Ecto neural progenitor cell (in vitro differentiated cells): ENCODE results near the gene CRLF3.
"Not testable (repeated sequence)": the region's sequence is repeated elsewhere in the genome, so short reads cannot be mapped to it uniquely, and the experiment has no call there.

ENCODE experiments used
- DNase-seq: peaks from one replicate; pipeline ENCODE4 v3.0.0-alpha.2; 2018; ENCODE audit warnings: low spot score

CRLF3 gene

DNA sequence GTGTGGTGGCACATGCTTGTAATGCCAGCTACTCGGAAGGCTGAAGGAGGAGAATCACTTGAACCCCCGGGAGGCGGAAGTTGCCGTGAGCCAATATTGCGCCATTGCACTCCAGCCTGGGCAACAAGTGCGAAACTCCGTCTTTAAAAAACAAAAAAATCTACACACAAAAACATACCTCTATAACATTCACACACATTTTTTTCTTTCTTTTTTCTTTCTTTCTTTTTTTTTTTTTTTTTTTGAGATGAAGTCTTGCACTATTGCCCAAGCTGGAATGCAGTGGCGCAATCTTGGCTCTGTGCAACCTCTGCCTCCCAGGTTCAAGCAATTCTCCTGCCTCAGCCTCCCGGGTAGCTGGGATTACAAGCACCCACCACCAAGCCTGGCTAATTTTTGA, 9.6 kb downstream of the CRLF3 start:
- DNase-seq: not testable (repeated sequence)

DNA sequence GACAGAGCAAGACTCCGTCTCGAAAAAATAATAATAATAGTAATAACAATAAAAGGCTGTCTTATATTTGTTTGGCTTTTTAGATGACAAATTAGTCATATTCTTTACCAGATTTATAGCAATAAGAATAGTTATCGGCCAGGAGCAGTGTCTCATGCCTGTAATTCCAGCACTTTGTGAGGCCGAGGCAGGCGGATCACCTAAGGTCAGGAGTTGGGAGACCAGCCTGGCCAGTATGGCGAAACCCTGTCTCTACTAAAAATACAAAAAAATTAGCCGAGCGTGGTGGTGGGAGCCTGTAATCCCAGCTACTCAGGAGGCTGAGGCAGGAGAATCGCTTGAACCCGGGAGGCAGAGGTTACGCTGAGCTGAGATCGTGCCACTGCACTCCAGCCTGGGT, 10.3 kb downstream of the CRLF3 start:
- DNase-seq: not testable (repeated sequence)

DNA sequence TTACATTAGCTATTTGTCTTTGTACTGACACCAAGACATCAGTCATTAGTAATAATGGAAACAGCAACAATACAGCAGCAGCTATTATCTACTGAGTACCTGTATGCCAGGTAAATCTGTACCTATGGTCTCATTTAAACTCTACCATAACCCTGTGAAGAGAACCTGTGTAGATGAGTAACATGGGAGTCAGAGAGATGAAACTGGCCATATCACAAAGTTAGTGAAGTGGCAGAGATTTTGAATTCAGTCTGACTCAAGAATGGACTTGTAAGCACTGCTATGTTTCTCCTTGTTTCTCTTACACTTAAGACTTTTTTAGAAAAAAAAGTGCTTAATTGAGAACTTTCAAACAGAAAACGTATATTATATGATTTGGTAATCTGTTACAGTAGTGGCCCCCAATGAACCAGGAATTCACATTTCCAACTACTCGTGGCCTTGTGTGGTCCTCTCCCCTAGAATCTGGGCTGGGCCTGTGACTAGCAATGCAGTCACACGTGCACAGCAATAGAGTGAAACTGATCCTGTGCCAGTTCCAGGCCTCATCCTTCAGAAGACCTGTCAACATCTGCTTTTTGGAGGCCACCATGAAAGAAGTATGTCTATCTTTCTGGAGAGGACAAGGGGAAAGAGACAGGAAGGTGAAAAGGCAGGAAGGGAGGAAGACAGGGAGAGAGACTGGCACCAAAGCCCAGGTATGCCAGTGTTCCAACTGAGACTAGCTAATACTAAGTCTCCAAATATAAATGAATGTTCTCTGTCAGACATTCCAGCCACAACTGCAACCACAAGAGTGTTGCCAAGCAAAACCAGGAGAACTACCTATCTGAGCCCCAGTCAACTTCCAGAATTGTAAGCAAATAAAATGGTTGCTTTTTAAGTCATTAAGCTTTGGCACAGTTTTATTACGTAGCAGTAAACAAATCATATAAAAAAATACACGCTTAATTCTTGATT, 12.0 kb downstream of the CRLF3 start:
- DNase-seq: no peak

DNA sequence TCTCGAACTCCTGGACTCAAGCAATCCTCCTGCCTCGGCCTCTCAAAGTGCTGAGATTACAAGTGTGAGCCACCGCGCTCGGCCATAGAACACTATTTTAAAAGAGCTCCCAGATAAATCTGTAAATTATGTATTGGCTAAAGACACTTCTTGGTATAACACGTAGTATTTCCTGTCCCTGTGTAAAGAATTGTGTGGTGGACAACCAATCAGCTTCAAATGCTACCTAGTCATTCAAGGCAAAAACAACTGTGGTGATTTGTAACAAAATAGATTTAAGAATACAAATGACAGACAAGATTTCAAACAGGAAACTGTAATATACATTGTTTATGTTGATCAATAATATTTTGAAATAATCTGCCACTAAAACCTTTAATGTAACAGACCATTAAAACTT, 14.6 kb downstream of the CRLF3 start:
- no peak for DNase-seq

DNA sequence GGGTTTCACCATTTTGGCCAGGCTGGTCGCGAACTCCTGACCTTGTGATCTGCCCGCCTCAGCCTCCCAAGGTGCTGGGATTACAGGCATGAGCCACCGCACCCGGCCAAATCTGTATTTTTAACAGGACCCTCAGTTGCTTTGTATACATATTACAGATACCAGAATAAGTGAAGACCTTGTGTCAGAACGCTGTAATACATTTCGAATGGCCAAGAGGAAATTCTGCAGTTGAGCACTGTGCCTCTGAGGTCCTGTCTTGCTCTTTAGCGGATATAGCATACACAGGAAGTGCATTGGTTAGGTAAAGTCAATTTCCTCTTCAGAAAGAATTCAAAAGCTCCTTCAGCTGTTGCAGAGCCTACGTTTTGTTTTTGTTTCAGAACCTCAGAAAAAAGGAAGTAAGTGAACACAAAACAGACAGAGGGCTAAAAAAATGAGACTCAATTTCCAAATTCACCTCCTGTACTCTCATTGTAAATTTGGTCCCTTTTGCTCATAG, 15.7 kb downstream of the CRLF3 start:
- DNase-seq: no peak

DNA sequence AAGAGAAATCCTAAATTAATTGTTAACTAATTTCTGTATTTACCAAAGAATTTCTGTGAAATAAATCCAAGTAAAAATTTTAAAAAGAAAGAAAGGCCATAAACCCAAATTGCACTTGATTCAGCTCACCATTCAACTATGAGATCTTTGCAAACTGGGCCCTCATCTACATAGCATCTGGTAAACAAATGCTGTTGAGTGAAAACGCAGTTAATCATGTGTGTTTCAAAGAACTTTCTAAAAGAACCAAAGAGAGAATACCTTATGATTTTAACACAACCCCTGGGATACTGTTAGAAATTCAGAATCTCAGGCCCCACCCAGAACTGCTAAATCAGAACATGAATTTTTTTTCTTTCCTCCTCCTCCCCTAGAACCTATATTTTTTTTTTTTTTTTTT, 16.6 kb downstream of the CRLF3 start:
- no peak for DNase-seq

DNA sequence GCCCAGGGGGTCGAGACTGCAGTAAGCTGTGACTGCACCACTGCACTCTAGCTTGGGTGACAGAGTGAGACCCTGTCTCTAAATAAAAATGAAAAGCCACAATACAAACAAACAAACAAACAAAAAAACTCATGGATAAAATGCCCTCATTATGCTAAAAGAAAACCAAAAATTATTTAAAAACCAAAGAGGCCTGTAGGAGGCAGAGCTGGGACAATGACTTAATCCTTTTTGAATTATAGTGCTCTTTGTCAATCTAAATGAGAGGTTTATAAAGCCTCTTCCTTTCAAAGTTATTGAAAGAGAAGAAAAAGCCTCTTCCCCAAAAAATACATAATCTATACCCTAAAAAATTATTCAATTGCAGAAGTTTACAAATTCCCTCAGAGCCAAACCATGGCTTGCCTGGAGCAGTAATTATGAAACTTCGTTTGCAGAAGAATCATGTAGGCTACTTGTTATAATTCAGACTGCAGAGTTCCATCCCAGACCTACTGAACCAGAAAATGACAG, 18.5 kb downstream of the CRLF3 start:
- no peak for DNase-seq

DNA sequence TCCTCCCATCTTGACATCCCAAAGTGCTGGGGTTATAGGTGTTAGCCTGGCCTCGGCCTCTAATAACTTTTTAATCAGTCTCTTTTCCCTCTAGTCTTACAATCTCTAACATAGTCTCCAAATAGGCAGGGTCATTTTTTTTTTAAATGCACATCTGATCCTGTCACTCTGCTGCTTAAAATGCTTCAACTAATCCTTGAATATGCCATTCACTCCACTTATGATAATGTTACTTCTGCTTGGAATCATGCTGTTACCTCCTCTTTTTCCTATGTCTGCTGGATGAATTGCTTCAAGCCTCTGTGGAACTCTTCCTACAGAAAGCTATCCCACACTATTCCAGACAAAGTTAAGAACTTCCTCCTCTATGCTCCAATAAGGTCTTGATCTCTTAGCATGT, 22.8 kb downstream of the CRLF3 start:
- DNase-seq: no peak

DNA sequence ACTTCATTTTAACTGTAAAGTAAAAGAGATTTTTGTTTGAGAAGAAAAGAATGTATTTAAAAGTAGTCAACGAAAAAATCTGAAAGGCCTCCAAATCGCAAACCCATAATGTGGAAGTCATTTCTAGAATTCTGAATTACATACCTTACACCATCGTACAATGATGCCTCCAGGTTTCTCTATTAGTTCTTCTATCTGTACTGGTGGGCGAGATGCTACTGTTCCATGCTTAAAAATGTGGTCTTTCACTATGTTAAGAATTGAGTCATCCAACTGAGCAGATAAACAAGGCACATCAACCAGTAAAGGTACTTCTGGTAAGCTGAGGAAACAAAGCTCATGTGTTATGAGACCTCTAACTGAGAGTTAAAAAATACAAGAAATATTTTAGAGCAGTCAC, 28.5 kb downstream of the CRLF3 start:
- DNase-seq: no peak

DNA sequence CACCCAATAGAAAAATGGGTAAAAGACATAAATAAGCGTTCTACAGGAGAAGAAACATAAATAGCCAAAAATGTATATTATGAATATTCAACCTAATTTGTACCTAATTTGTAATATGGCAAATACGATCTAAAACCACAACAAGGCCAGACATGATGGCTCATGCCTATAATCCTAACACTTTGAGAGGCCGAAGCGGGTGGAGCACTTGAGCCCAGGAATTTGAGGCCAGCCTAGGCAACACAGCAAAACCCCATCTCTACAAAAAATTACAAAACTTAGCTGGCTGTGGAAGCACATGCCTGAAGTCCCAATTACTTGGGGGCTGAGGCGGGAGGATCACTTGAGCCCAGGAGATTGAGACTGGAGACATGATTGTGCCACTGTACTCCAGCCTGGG, 30.1 kb downstream of the CRLF3 start:
- no peak for DNase-seq

DNA sequence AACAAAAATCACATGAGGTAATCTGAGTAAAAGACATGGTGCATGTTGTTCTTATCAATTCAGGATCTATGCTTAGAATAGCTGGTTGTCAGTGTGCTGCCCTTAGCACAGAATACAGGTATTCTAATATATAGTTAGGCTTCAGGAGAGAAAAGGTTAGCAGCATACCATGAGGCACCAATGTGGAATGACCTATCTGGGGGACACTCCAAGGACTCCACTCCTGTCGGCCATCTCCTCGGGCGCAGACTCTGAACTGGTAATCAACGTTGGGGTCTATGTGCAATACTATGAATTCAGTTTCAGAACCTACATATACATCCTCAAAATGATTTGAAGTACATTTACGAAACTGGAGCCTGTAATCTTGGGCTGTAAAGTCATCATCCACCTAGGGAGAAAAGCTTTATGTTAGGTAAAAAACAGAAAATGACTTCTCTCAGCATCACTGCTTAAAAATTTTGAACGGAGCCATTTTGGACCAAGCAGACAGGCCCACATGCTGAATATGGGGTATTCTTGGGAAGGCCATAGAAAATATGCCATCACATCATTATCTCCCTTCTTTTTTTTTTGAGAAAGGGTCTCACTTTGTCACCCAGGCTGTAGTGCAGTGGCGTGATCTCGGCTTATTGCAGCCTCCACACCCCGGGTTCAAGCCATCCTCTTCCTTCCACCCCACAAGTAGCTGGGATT, 31.1 kb downstream of the CRLF3 start:
- DNase-seq: no peak

DNA sequence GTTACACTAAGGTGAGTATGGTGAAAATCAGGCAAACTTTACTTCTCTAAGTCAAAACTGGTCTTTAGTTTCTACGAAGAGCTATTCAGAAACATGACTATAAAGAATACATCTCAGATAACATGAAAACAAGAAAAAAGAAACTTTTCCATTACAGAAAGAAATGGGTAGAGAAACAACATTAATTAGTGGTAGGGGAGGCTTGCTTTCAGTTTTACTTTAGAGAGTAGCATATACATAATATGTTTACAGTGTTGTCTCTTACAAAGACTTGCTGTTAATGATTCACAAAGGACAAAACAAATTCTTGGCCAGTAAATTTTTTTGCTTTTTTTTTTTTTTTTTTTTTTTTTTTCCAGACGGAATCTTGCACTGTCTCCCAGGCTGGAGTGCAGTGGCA, 34.2 kb downstream of the CRLF3 start:
- DNase-seq: no peak

DNA sequence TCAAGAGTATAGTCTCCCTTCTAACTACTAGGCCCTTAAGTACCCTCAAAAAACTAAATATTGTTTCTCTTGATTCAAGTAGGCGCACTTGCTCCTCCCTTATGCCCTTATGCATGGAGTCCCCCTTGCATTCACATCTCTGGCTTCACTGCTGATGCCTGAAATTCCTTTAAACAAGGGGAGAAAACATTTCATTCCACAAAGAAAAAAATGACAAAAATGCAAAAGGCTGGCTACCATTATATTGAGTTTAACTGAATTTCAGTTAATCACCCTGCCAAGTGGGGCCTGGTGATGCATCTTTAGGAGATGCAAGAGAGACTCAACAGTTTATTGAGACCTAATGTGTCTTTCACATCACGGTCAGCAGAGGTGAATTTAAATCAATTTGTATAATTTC, 35.6 kb downstream of the CRLF3 start:
- no peak for DNase-seq

DNA sequence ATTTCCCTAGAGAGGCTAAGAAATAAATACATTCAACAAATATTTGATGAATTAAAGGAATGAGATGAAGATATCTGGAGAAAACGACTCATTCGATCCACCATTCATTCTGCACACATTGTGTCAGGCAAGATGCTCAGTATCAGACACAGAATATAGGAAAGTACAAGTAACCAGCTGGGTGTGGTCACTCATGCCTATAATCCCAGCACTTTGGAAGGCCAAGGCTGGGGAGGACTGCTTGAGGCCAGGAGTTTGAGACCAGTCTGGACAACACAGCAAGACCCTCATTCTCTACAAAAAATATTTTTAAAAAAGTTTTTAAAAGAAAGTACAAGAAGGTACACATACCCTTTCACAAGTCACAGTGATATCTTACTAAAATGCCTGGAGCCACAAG, 42.3 kb downstream of the CRLF3 start:
- DNase-seq: no peak

DNA sequence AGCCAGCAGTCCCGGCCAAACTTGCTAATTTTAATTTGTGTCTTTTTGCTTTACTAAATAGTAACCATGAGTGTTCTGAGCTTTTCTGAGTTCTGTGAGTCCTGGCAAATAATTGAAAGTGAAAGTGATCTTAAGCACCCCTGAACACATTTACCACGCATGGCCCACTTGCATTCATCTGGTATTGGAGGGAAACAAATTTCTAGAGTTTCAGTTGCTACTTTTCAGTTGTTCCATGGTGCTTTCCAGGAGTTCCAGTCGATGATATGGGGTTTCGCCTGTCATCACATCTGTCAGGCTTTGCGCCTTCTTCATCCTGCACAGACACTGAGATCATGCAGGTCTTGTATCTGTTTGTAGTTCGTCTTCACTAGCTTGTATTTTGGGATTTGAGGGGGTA, 44.1 kb downstream of the CRLF3 start:
- DNase-seq: no peak

DNA sequence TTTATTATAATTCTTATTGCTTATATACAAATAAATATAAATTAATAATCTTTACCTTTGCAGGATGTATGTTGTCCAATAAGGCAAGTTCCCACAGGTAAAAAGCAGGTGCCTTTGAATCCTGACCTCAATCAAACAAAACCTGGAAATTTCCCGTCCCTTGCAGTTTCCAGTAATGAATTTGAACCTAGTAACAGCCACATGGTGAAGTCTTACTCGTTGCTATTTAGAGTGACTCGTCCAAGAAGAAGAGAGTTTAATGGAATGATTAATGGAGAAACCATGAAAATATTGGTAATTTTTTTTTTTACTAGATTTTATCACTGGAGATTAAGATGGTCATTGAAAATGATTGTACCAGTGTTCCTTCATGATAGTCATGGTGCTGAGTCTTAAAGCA, 55.7 kb downstream of the CRLF3 start:
- not testable (repeated sequence) for DNase-seq

DNA sequence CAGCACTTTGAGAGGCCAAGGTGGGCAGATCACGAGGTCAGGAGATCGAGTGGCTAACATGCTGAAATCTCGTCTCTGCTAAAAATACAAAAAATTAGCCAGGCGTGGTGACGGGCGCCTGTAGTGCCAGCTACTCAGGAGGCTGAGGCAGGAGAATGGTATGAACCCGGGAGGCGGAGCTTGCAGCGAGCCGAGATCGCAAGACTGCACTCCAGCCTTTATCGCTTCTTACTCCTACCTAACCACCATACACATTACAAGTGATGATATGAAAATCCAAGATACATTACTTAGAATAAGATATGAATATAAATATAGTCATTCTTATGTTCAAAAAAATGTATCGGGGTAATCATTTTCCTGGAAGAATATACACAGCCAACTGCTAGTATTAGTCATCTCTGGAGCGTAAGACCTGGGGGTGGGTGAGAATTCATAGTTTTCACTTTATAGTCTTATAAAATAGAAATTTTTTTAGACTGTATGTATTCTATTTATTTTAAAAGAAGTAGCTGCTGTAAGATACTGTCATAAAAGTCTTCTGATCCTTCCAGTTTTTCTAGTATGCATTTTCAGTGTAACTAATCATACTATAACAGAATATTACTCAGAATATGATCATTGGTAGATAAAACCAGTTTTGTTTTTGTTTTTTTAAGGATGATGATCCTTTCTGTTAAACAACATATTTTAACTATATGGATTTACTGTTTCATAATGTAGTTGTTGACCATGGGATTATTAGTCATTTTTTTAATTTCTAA, 56.7 kb downstream of the CRLF3 start:
- not testable (repeated sequence) for DNase-seq

DNA sequence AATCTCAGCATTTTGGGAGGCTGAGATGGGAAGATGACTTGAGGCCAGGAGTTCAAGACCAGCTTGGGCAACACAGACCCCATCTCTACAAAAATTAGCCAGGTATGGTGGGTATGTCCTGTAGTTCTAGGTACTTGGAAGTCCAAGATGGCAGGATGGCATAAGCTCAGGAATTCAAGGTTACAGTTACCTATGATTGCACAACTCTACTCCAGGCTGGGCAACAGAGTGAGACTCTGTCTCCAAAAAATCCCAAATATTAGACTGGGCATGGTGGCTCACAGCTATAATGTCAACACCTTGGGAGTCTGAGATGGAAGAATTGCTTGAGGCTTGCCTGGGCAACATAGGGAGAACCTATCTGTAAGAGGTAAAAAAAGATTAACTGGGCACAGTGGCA, 63.4 kb downstream of the CRLF3 start:
- no peak for DNase-seq

DNA sequence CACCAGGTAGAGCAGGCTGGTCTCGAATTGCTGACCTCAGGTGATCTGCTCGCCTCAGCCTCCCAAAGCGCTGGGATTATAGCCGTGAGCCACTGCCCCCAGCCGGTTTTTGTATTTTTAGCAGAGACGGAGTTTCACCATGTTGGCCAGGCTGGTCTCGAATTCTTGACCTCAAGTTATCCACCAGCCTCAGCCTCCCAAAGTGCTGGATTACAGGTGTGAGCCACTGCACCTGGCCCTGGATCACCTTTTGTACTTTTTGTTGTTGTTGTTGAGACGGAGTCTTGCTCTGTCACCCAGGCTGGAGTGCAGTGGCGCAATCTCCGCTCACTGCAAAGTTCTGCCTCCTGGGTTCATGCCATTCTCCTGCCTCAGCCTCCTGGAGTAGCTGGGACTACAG, 71.2 kb downstream of the CRLF3 start:
- DNase-seq: not testable (repeated sequence)

DNA sequence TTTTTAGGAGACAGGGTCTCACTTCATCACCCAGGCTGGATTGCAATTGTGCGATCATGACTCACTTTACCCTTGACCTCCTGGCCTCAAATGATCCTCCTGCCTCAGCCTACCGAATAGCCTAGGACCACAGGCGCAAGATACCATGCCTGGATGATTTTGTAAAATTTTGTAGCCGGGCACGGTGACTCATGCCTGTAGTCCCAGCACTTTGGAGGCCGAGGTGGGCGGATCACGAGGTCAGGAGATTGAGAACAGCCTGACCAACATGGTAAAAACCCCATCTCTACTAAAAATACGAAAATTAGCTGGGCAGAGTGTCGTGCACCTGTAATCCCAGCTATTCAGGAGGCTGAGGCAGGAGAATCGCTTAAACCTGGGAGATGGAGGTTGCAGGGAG, 73.5 kb downstream of the CRLF3 start:
- DNase-seq: not testable (repeated sequence)

DNA sequence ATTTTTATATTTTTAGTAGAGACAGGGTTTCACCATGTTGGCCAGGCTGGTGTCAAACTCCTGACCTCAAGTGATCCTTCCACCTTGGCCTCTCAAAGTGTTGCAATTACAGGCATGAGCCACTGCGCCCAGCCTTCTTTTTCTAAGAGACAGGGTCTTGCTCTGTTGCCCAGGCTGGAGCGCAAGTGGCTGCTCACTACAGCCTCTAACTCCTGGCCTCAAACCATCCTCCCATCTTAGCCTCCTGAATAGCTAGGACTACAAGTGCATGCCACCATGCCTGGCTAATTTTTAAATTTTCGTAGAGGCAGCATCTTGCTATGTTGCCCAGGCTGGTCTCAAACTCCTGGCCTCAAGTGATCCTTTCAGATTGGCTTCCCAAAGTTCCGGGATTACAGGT, 76.9 kb downstream of the CRLF3 start:
- DNase-seq: not testable (repeated sequence)

DNA sequence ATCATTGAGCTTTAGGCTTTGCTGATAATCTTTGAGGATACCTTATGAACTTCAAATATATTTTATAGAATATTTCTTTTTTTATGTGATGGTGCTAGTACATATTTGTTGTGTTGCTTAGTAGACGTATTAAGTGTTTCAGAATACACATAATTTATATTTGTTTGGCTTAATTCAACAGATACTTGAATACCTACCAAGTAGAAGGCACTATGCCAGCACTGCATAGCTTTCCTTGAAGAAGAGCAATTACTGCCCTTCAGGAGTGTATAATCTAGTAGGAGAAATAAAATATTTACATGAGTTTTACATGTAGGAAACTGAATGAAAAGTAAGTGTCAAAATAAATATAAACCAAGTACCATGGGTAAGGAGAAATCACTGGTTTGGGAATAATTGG, 81.8 kb downstream of the CRLF3 start:
- DNase-seq: not testable (repeated sequence)
